Vagina (tissue), 2 donors: Measurements from ENCODE around the gene DPF3. TPM values are rescaled to one million over a fixed set of nuclear protein-coding genes. Genes with fewer than 3 reads are reported as not detected.

Experiments used
- DNase-seq, 2 donors: peaks; one replicate each; pipeline ENCODE4 v3.0.0-alpha.2; 2017; ENCODE audit errors: extremely low spot score in 2 of 2
- H3K27ac ChIP-seq: fragments of 200-600 bp; sonication (generic); one replicate; pipeline ENCODE4 v1.5.1; 2019
- H3K27me3 ChIP-seq: fragments of 200-600 bp; sonication (generic); one replicate; pipeline ENCODE4 v1.5.1; 2019
- H3K36me3 ChIP-seq, 2 donors: fragments of 200-600 bp; sonication (generic); one replicate each; pipeline ENCODE4 v1.5.1; 2017 to 2019
- H3K4me1 ChIP-seq: fragments of 200-600 bp; sonication (generic); one replicate; pipeline ENCODE4 v1.5.1; 2019
- H3K4me3 ChIP-seq, 2 donors: fragments of 200-600 bp; sonication (generic); 1 replicate in 1 of 2; 2 replicates in 1 of 2; pipeline ENCODE4 v1.5.1; 2016 to 2019
- H3K9me3 ChIP-seq: fragments of 200-600 bp; sonication (generic); one replicate; pipeline ENCODE4 v1.5.1; 2019
- POLR2A ChIP-seq, 2 donors: fragments of 450-650 bp; IDR thresholded peaks; one replicate each; pipeline ENCODE4 v1.6.1; 2017; ENCODE audit warnings: antibody characterized with exemption in 2 of 2, mild to moderate bottlenecking in 2 of 2, moderate library complexity in 2 of 2
- POLR2AphosphoS5 ChIP-seq, 2 donors: sonication (generic); formaldehyde crosslinking; IDR thresholded peaks; one replicate each; pipeline ENCODE4 v1.9.0; 2017; ENCODE audit warnings: antibody characterized with exemption in 2 of 2, mild to moderate bottlenecking in 2 of 2, low read depth in 1 of 2; ENCODE audit not compliant: insufficient read depth in 1 of 2
- intact Hi-C: fragments of 100-400 bp; cut with DNase I; formaldehyde crosslinking; loops from one replicate; pipeline ENCODE4 v1.15.1; 2023
- total RNA-seq: library from RNA; depleted of rRNA; stranded (reverse); fragments of >200 nt; gene quantifications from one replicate; pipeline ENCODE4 v1.2.3, GENCODE V29; 2016
- TF ChIP-seq, protein P1 (sequence below), 3 experiments: fragments of 450-650 bp in 2 of 3; fragments of 200-600 bp in 1 of 3; sonication (generic) in 1 of 3; IDR thresholded peaks; one replicate each; pipeline ENCODE4 v1.5.1; 2017 to 2019; ENCODE audit warnings: antibody characterized with exemption in 3 of 3, mild to moderate bottlenecking in 2 of 3, moderate library complexity in 2 of 3

Gene DPF3
- total RNA-seq, 1 donor from 2014 or later = not detected

DNA sequence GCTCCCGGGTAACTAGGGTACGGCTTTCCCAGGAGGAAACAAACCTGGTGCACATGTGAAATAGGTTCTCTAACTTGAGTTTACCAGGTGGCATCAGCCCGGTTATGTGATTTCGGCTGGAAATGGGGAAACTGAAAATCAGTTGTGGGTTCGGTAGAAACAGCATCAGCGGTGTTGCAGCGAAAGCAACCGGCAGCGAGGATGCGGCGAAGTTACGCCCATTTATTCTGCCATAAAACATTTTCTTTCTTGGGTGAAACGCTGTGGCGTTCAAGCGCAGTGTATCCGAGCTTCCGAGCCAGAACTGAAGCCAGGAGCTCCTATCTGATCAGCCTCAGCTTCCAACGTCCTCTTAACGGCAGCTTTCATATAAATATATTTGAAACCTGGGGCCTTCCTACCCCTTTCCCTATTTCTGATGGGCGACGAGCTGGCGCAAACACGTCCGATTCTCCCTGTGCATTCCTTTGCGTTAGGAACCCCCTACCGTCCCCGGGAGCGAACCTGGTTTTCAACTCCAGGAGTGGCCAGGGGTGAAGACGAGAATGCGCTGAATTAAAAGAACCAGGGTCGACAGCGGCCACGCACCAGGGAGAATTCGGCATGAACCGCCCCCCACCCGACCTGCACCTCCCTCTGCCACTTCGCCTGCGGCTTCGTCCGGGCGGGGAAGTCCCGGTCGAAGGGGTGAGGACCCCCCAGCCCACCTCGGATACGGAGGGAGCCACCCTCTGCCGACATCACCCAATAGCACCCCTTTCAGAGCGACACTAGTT is 1.6 kb downstream of the DPF3 start:
- no peaks in the 10 kb centered on the region for H3K27me3 ChIP-seq
- H3K27ac ChIP-seq = no peak overlapping the region
- intact Hi-C loops = no loop called here
- H3K36me3 ChIP-seq = no peaks in the 10 kb centered on the region
- DNase-seq = no peak
- peaks cover 25% of the 10 kb centered on the region for H3K4me1 ChIP-seq
- H3K4me3 ChIP-seq = peak overlapping the region; percentile 66 to 80
- TF ChIP-seq, protein P1, sequence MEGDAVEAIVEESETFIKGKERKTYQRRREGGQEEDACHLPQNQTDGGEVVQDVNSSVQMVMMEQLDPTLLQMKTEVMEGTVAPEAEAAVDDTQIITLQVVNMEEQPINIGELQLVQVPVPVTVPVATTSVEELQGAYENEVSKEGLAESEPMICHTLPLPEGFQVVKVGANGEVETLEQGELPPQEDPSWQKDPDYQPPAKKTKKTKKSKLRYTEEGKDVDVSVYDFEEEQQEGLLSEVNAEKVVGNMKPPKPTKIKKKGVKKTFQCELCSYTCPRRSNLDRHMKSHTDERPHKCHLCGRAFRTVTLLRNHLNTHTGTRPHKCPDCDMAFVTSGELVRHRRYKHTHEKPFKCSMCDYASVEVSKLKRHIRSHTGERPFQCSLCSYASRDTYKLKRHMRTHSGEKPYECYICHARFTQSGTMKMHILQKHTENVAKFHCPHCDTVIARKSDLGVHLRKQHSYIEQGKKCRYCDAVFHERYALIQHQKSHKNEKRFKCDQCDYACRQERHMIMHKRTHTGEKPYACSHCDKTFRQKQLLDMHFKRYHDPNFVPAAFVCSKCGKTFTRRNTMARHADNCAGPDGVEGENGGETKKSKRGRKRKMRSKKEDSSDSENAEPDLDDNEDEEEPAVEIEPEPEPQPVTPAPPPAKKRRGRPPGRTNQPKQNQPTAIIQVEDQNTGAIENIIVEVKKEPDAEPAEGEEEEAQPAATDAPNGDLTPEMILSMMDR (IDR thresholded peaks at IDR 0.05) = no peak
- TF ChIP-seq POLR2A (IDR thresholded peaks at IDR 0.05) (no peak), POLR2AphosphoS5 (IDR thresholded peaks at IDR 0.05; ENCODE audit: insufficient read depth in 1 of 2, low read depth in 1 of 2) (no peak)
- no peaks in the 10 kb centered on the region for H3K9me3 ChIP-seq

DNA sequence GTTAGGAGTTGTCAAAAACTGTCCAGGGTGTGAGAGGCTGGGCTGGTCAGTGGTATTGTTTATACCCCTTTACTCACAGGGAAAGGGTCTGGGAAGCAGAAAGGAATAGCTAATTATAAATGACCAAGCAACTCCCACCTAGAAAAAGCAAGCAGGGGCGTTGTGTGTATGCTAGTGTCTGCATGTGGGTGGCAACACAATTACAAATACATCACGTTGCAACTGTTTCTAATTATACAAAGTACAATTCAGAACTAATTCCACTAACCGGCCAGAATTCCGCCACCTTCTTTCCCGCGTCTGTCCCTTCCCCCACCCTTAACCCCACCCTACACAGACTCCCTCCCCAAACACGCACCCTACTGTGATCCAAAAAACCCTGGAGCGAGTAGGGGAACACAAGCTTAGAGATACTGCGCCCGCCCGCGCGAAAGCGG is 2.2 kb downstream of the DPF3 start:
- TF ChIP-seq POLR2AphosphoS5 (IDR thresholded peaks at IDR 0.05; ENCODE audit: insufficient read depth in 1 of 2, low read depth in 1 of 2) = no peak
- TF ChIP-seq, protein P1 (IDR thresholded peaks at IDR 0.05) = no peak
- intact Hi-C loops = no loop called here
- H3K4me3 ChIP-seq = peak overlapping the region; percentile 66 to 80
- H3K4me1 ChIP-seq = peaks cover 25% of the 10 kb centered on the region
- H3K36me3 ChIP-seq = no peaks in the 10 kb centered on the region
- H3K27me3 ChIP-seq = no peaks in the 10 kb centered on the region
- H3K27ac ChIP-seq = no peak overlapping the region
- no peak for DNase-seq
- H3K9me3 ChIP-seq = no peaks in the 10 kb centered on the region

DNA sequence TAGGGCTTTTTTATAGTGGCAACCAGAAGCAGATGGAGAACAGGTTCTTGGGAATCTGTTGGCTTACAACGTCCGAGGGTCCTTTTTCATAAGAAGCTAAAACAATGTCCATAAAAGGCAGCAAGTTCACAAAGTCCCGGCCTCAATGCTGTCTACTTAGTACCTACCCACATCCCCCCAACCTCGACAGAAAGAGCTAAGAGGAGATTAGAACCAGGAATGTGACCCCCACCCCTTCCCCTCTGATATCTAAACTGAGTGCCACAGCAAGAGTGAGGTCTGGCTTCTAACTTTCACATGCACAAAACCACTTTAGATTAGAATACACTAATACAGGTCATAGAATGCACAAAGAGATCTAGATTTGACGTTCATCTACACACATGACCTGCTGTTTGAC is 4.5 kb downstream of the DPF3 start:
- H3K27me3 ChIP-seq = no peaks in the 10 kb centered on the region
- no peaks in the 10 kb centered on the region for H3K9me3 ChIP-seq
- TF ChIP-seq POLR2AphosphoS5 (IDR thresholded peaks at IDR 0.05; ENCODE audit: insufficient read depth in 1 of 2, low read depth in 1 of 2) (no peak), POLR2A (IDR thresholded peaks at IDR 0.05) (no peak)
- TF ChIP-seq, protein P1 (IDR thresholded peaks at IDR 0.05) = no peak

DNA sequence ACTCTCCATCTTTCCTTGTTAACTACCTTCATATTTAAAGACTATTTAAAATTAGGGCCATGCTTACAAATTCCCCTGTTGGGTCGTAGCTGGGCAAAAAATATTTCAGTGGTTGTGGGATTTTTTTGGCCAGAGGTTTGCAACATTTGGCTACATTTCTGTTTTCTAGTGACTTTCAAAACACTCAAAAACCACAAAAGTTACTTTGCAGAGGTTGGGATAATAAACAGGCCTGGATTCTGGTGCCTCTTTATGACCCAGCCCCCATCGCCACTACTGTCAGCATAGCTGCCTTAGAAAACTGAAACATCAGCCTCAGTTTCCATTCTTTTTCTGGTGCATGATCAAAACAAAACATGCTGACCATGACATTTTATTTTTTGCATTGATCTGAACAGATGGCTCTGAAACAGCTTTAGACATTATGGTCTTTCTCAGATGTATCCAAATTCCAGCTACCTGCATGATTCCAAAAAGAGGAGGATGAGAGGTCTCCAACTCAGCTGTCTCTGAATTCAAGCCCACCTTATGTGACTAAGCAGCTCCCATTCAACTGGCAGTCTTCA is 5.2 kb downstream of the DPF3 start:
- Histone ChIP-seq H3K36me3 (no peaks in the 10 kb centered on the region), H3K9me3 (no peaks in the 10 kb centered on the region), H3K4me1 (peaks cover 17% of the 10 kb centered on the region), H3K27ac (no peak overlapping the region), H3K4me3 (no peak overlapping the region), H3K27me3 (no peaks in the 10 kb centered on the region)
- DNase-seq = no peak
- no peak for TF ChIP-seq POLR2A (IDR thresholded peaks at IDR 0.05)
- TF ChIP-seq POLR2AphosphoS5 (IDR thresholded peaks at IDR 0.05; ENCODE audit: insufficient read depth in 1 of 2, low read depth in 1 of 2) = no peak
- TF ChIP-seq, protein P1 (IDR thresholded peaks at IDR 0.05) = no peak
- intact Hi-C loops = no loop called here

More for the DNA sequence above, 4.5 kb downstream of the DPF3 start:
- no peak overlapping the region for H3K27ac ChIP-seq
- intact Hi-C loops = no loop called here
- H3K4me3 ChIP-seq = no peak overlapping the region
- DNase-seq = no peak
- peaks cover 17% of the 10 kb centered on the region for H3K4me1 ChIP-seq
- no peaks in the 10 kb centered on the region for H3K36me3 ChIP-seq

DNA sequence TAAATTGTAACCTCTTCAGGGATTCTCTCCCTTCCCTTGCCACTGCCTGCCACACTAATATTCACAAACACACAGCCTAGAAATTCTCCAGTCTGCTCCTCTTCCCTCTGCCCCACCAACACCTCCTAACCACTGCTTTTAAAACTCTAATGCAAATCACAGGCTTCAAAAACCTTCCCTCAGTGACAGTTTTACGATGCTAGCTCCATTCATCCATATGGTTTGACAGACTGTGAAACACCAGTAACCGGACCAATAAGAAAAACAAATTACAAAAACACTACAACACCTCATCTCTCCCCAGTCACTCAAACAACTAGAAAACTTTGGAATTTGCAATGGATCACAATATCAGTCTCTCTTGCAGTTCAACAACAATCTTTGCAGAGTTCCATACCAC is 5.7 kb downstream of the DPF3 start:
- TF ChIP-seq POLR2A (IDR thresholded peaks at IDR 0.05) (no peak), POLR2AphosphoS5 (IDR thresholded peaks at IDR 0.05; ENCODE audit: insufficient read depth in 1 of 2, low read depth in 1 of 2) (no peak)
- TF ChIP-seq, protein P1 (IDR thresholded peaks at IDR 0.05) = no peak
- Histone ChIP-seq H3K27me3 (no peaks in the 10 kb centered on the region), H3K27ac (no peak overlapping the region), H3K4me1 (peaks cover 17% of the 10 kb centered on the region), H3K4me3 (no peak overlapping the region), H3K9me3 (no peaks in the 10 kb centered on the region), H3K36me3 (no peaks in the 10 kb centered on the region)
- DNase-seq = no peak
- intact Hi-C loops = no loop called here
